Measurements from ENCODE around the gene OR1N1. TPM values are rescaled to one million over a fixed set of nuclear protein-coding genes. Genes with fewer than 3 reads are reported as not detected.

The OR1N1 gene
- polyA plus RNA-seq, 1 donor (not counting 4 experiments of a cell fraction or from before 2014, with no cell fraction given), result not detected

- H3K9me3 ChIP-seq (ENCODE audit: control insufficient read depth, low read depth, low read length), result no peaks in the 10 kb centered on the region
- H2AFZ ChIP-seq (ENCODE audit: control insufficient read depth, low read length), result no peak within 1 kb of the TSS
- dilution Hi-C loops (cut with MboI; ENCODE audit: extremely low pct_ligation_motif_present, low sequenced_read_pairs), result loop anchor here (25.0 kb wide), 1 partner anchor 227 kb away; the partner anchor contains the start of gene OR1L6
- no peaks in the 10 kb centered on the region for H4K20me1 ChIP-seq (ENCODE audit: control insufficient read depth, extremely low read depth, insufficient read depth, low read length)
- H3K4me1 ChIP-seq (ENCODE audit: control insufficient read depth, extremely low read depth, insufficient read depth, low read length), result no peaks in the 10 kb centered on the region
- no peaks in the 10 kb centered on the region for H3K27me3 ChIP-seq (ENCODE audit: control insufficient read depth, extremely low read depth, insufficient read depth, low read length)
- H3K4me3 ChIP-seq (ENCODE audit: control insufficient read depth in 2 of 3, extremely low read depth in 1 of 3, insufficient read depth in 2 of 3, low read depth in 1 of 3, low read length in 3 of 3), result no peak within 1 kb of the TSS
- no peaks in the 10 kb centered on the region for H3K79me2 ChIP-seq (ENCODE audit: control insufficient read depth, insufficient read depth, low read length)
- no peaks in the 10 kb centered on the region for H3K9me1 ChIP-seq (ENCODE audit: control insufficient read depth, extremely low read depth, insufficient read depth, low read length)
- DNase-seq (ENCODE audit: low read depth, low spot score) (no peak), FAIRE-seq (no peak)
- H3K4me2 ChIP-seq (ENCODE audit: control insufficient read depth, extremely low read depth, insufficient read depth, low read depth, low read length), result no peak within 1 kb of the TSS
- no peak for TF ChIP-seq CTCF (optimal IDR thresholded peaks at IDR 0.05 in 1 of 3, IDR thresholded peaks at IDR 0.05 in 1 of 3, conservative IDR thresholded peaks at IDR 0.05 in 1 of 3; ENCODE audit: extremely low read depth in 1 of 3, insufficient read depth in 2 of 3, low read length in 3 of 3)
- TF ChIP-seq EZH2 (IDR thresholded peaks at IDR 0.05; ENCODE audit: low read length), result no peak
- no peak within 1 kb of the TSS for H3K9ac ChIP-seq (ENCODE audit: control insufficient read depth, extremely low read depth, insufficient read depth, low read length)
- no peak within 1 kb of the TSS for H3K27ac ChIP-seq (ENCODE audit: control insufficient read depth, insufficient read depth, low read length)
- H3K36me3 ChIP-seq (ENCODE audit: control insufficient read depth in 2 of 2, extremely low read depth in 1 of 2, insufficient read depth in 2 of 2, low read length in 2 of 2), result no peaks in the 10 kb centered on the region
Observed at GRCh38 chr9:122510502-122510901, 16.6 kb downstream of the OR1N1 start, which contains the start of gene OR1J2. Gene OR1J2 (plus strand): TSS chr9:122510802. CDS start chr9:122510802, 0 bp downstream.

GRCh38 chr9:122506964-122507363 lies 20.1 kb downstream of the OR1N1 start:
- H3K36me3 ChIP-seq (ENCODE audit: control insufficient read depth in 2 of 2, extremely low read depth in 1 of 2, insufficient read depth in 2 of 2, low read length in 2 of 2), result no peaks in the 10 kb centered on the region
- H3K9ac ChIP-seq (ENCODE audit: control insufficient read depth, extremely low read depth, insufficient read depth, low read length), result no peak overlapping the region
- TF ChIP-seq CTCF (optimal IDR thresholded peaks at IDR 0.05 in 1 of 3, IDR thresholded peaks at IDR 0.05 in 1 of 3, conservative IDR thresholded peaks at IDR 0.05 in 1 of 3; ENCODE audit: extremely low read depth in 1 of 3, insufficient read depth in 2 of 3, low read length in 3 of 3), result no peak
- TF ChIP-seq EZH2 (IDR thresholded peaks at IDR 0.05; ENCODE audit: low read length), result no peak
- H3K27me3 ChIP-seq (ENCODE audit: control insufficient read depth, extremely low read depth, insufficient read depth, low read length), result no peaks in the 10 kb centered on the region
- no peak overlapping the region for H3K4me3 ChIP-seq (ENCODE audit: control insufficient read depth in 2 of 3, extremely low read depth in 1 of 3, insufficient read depth in 2 of 3, low read depth in 1 of 3, low read length in 3 of 3)
- H4K20me1 ChIP-seq (ENCODE audit: control insufficient read depth, extremely low read depth, insufficient read depth, low read length), result no peaks in the 10 kb centered on the region
- H3K27ac ChIP-seq (ENCODE audit: control insufficient read depth, insufficient read depth, low read length), result no peak overlapping the region
- DNase-seq (ENCODE audit: low read depth, low spot score) (no peak), FAIRE-seq (no peak)
- H3K4me2 ChIP-seq (ENCODE audit: control insufficient read depth, extremely low read depth, insufficient read depth, low read depth, low read length), result no peak overlapping the region
- H3K79me2 ChIP-seq (ENCODE audit: control insufficient read depth, insufficient read depth, low read length), result no peaks in the 10 kb centered on the region
- dilution Hi-C loops (cut with MboI; ENCODE audit: extremely low pct_ligation_motif_present, low sequenced_read_pairs), result loop anchor here (25.0 kb wide), 1 partner anchor 230 kb away; the partner anchor contains the start of gene OR1L6
- H3K9me3 ChIP-seq (ENCODE audit: control insufficient read depth, low read depth, low read length), result no peaks in the 10 kb centered on the region
- H3K9me1 ChIP-seq (ENCODE audit: control insufficient read depth, extremely low read depth, insufficient read depth, low read length), result no peaks in the 10 kb centered on the region
- no peaks in the 10 kb centered on the region for H3K4me1 ChIP-seq (ENCODE audit: control insufficient read depth, extremely low read depth, insufficient read depth, low read length)
- H2AFZ ChIP-seq (ENCODE audit: control insufficient read depth, low read length), result no peak overlapping the region
